Mesendoderm (in vitro differentiated cells): Measurements from ENCODE around the gene FOXN4.

Source experiments
- DNase-seq: peaks from one replicate; pipeline ENCODE4 v3.0.0; 2013
- H2AK5ac ChIP-seq: 2 replicates; pipeline ENCODE4 v1.6.1; 2013; ENCODE audit warnings: low read length, inconsistent platforms
- H2BK120ac ChIP-seq: 2 replicates; pipeline ENCODE4 v1.6.1; 2013; ENCODE audit warnings: low read depth, mild to moderate bottlenecking, low read length, moderate library complexity, mixed read lengths
- H2BK15ac ChIP-seq: replicated peaks from 2 replicates; pipeline ENCODE4 v1.6.1; 2013; ENCODE audit warnings: low read depth, mild to moderate bottlenecking, moderate library complexity
- H2BK5ac ChIP-seq: 2 replicates; pipeline ENCODE4 v1.6.1; 2013; ENCODE audit warnings: low read length, inconsistent platforms
- H3K18ac ChIP-seq: 2 replicates; pipeline ENCODE4 v1.6.1; 2013; ENCODE audit warnings: mild to moderate bottlenecking, low read length, mixed read lengths
- H3K23ac ChIP-seq: one replicate; pipeline ENCODE4 v1.6.1; 2013; ENCODE audit warnings: low read length
- H3K27ac ChIP-seq: 2 replicates; pipeline ENCODE4 v1.5.1; 2013; ENCODE audit warnings: low read depth, mild to moderate bottlenecking, inconsistent platforms, low read length, moderate library complexity
- H3K27me3 ChIP-seq: 2 replicates; pipeline ENCODE4 v1.6.1; 2013; ENCODE audit warnings: low read length, control low read depth, mild to moderate bottlenecking, inconsistent platforms; ENCODE audit not compliant: insufficient read depth, poor library complexity
- H3K36me3 ChIP-seq: 2 replicates; pipeline ENCODE4 v1.6.1; 2013; ENCODE audit warnings: low read length, inconsistent platforms; ENCODE audit not compliant: control insufficient read depth, insufficient read depth
- H3K4ac ChIP-seq: one replicate; pipeline ENCODE4 v1.6.1; 2013; ENCODE audit warnings: low read depth, mild to moderate bottlenecking, low read length, moderate library complexity
- H3K4me1 ChIP-seq: 2 replicates; pipeline ENCODE4 v1.6.1; 2013; ENCODE audit warnings: low read depth, low read length, inconsistent platforms; ENCODE audit not compliant: control insufficient read depth
- H3K4me2 ChIP-seq: 2 replicates; pipeline ENCODE4 v1.6.1; 2013; ENCODE audit warnings: low read length
- H3K4me3 ChIP-seq: 2 replicates; pipeline ENCODE4 v1.5.1; 2013; ENCODE audit warnings: mild to moderate bottlenecking, low read length
- H3K56ac ChIP-seq: one replicate; pipeline ENCODE4 v1.6.1; 2013; ENCODE audit warnings: low read length
- H3K79me1 ChIP-seq: 2 replicates; pipeline ENCODE4 v1.6.1; 2013; ENCODE audit warnings: low read length, inconsistent platforms
- H3K79me2 ChIP-seq: 2 replicates; pipeline ENCODE4 v1.6.1; 2013; ENCODE audit warnings: mild to moderate bottlenecking, low read length; ENCODE audit not compliant: control insufficient read depth, insufficient read depth
- H3K9ac ChIP-seq: 2 replicates; pipeline ENCODE4 v1.6.1; 2013; ENCODE audit warnings: low read length, inconsistent platforms
- H4K5ac ChIP-seq: one replicate; pipeline ENCODE4 v1.6.1; 2013; ENCODE audit warnings: low read length
- H4K8ac ChIP-seq: one replicate; pipeline ENCODE4 v1.6.1; 2013; ENCODE audit warnings: low read depth, mild to moderate bottlenecking, control low read depth, low read length, moderate library complexity
- WGBS: extraction: QIAGEN DNeasy Blood & Tissue Kit; methylation state at CpG from one replicate; pipeline ENCODE4 v1.1.7; 2013; ENCODE audit warnings: low lambda C conversion rate, missing lambda C conversion rate; ENCODE audit not compliant: insufficient coverage; ENCODE audit errors: extremely low coverage; 5-methylcytosine and 5-hydroxymethylcytosine counted together

Gene FOXN4

GRCh38 chr12:109244073-109244472 is 65.0 kb downstream of the FOXN4 start:
- H2BK5ac ChIP-seq = no peak overlapping the region
- no peaks in the 10 kb centered on the region for H3K79me1 ChIP-seq
- H3K4me2 ChIP-seq = no peak overlapping the region
- no peaks in the 10 kb centered on the region for H3K36me3 ChIP-seq
- H3K56ac ChIP-seq = no peak overlapping the region
- H2BK120ac ChIP-seq = no peak overlapping the region
- H2BK15ac ChIP-seq = no peak overlapping the region
- no peak overlapping the region for H2AK5ac ChIP-seq
- no peak overlapping the region for H3K4me3 ChIP-seq
- H3K18ac ChIP-seq = no peak overlapping the region
- WGBS = no CpG with 5 or more reads among the region's 5 CpGs
- H3K27ac ChIP-seq = no peak overlapping the region
- H3K9ac ChIP-seq = no peak overlapping the region
- H3K27me3 ChIP-seq = no peaks in the 10 kb centered on the region
- no peak overlapping the region for H3K4ac ChIP-seq
- H3K79me2 ChIP-seq = no peaks in the 10 kb centered on the region
- DNase-seq = no peak
- H3K4me1 ChIP-seq = no peaks in the 10 kb centered on the region
- H4K5ac ChIP-seq = no peak overlapping the region
- H3K23ac ChIP-seq = no peak overlapping the region
- H4K8ac ChIP-seq = no peak overlapping the region

DNA sequence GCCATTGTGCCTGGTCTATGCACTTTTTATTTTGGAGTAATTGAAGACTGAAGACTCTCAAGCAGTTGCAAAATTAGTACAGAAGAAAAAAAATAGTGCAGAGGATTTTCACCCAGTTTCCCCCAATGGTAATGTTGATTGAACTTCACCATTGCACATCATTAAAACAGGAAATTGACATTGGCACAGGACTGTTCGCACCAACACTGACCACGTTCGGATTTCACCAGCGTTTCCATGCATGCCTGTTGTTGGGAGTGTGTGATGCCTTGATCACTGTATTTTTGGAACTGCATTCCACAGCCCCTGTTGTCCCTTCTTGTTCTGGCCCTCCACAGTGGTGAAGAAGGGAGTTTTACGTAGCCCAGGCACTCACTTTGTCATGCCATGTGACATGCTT is 67.1 kb downstream of the FOXN4 start:
- H2BK5ac ChIP-seq = no peak overlapping the region
- no peak overlapping the region for H3K23ac ChIP-seq
- H3K4me2 ChIP-seq = no peak overlapping the region
- no peak for DNase-seq
- no CpG with 5 or more reads among the region's 5 CpGs for WGBS
- H3K4me1 ChIP-seq = no peaks in the 10 kb centered on the region
- no peak overlapping the region for H3K9ac ChIP-seq
- no peak overlapping the region for H3K56ac ChIP-seq
- no peak overlapping the region for H2BK15ac ChIP-seq
- no peak overlapping the region for H3K18ac ChIP-seq
- no peak overlapping the region for H4K8ac ChIP-seq
- H2BK120ac ChIP-seq = no peak overlapping the region
- H3K79me2 ChIP-seq = no peaks in the 10 kb centered on the region
- H3K4me3 ChIP-seq = no peak overlapping the region
- no peak overlapping the region for H3K4ac ChIP-seq
- no peaks in the 10 kb centered on the region for H3K79me1 ChIP-seq
- H3K27me3 ChIP-seq = no peaks in the 10 kb centered on the region
- H2AK5ac ChIP-seq = no peak overlapping the region
- no peak overlapping the region for H3K27ac ChIP-seq
- H3K36me3 ChIP-seq = no peaks in the 10 kb centered on the region
- H4K5ac ChIP-seq = no peak overlapping the region

DNA sequence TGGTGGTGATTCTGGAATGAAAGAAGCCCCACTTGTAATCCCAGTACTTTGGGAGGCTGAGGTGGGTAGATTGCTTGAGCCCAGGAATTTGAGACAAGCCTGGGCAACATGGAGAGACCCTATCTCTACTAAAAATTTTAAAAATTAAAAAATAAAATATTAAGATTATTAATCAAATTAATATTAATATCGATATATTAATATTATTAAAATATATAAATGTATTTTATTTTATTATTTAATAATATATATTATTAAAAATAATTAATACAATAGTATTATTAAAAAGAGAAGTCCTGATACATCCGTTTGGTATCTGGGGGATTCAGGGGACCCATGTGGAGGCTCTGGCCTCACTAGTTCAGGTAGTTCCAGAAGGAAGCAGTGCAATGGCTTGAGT is 68.7 kb downstream of the FOXN4 start:
- Histone ChIP-seq H3K27ac (no peak overlapping the region), H3K23ac (no peak overlapping the region), H3K18ac (no peak overlapping the region), H3K4me1 (no peaks in the 10 kb centered on the region), H3K79me1 (no peaks in the 10 kb centered on the region), H3K4me2 (no peak overlapping the region), H3K4ac (no peak overlapping the region), H2BK5ac (no peak overlapping the region), H3K9ac (no peak overlapping the region), H2BK15ac (no peak overlapping the region), H2AK5ac (no peak overlapping the region), H3K4me3 (no peak overlapping the region), H4K8ac (no peak overlapping the region), H4K5ac (no peak overlapping the region), H3K27me3 (no peaks in the 10 kb centered on the region), H3K56ac (no peak overlapping the region), H2BK120ac (no peak overlapping the region), H3K79me2 (no peaks in the 10 kb centered on the region), H3K36me3 (no peaks in the 10 kb centered on the region)
- DNase-seq = no peak
- no CpG with 5 or more reads among the region's 2 CpGs for WGBS

DNA sequence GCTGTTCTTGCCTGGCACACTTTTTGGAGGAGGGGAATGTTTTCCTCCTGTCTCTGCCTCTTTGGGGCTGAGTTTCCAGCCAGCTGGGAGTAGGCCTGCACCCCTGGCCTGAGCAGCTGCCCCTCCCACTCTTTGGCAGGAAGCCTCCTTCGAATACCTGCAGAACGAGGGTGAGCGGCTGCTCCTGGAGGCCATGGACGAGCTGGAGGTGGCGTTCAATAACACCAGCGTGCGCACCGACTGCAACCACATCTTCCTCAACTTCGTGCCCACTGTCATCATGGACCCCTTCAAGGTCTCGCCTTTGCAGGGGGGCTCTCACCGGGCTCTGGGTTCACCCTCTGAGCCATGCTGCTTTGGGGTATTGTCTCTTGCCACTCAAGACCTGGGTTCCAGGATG is 69.4 kb downstream of the FOXN4 start:
- Histone ChIP-seq H3K79me1 (no peaks in the 10 kb centered on the region), H4K8ac (no peak overlapping the region), H3K4me2 (no peak overlapping the region), H2BK5ac (no peak overlapping the region), H3K79me2 (no peaks in the 10 kb centered on the region), H3K27ac (no peak overlapping the region), H2BK120ac (no peak overlapping the region), H3K4me1 (no peaks in the 10 kb centered on the region), H2BK15ac (no peak overlapping the region), H3K9ac (no peak overlapping the region), H3K4me3 (no peak overlapping the region), H3K18ac (no peak overlapping the region), H3K27me3 (no peaks in the 10 kb centered on the region), H3K56ac (no peak overlapping the region), H3K23ac (no peak overlapping the region), H4K5ac (no peak overlapping the region), H3K4ac (no peak overlapping the region), H3K36me3 (no peaks in the 10 kb centered on the region), H2AK5ac (no peak overlapping the region)
- DNase-seq = no peak
- WGBS = no CpG with 5 or more reads among the region's 11 CpGs

DNA sequence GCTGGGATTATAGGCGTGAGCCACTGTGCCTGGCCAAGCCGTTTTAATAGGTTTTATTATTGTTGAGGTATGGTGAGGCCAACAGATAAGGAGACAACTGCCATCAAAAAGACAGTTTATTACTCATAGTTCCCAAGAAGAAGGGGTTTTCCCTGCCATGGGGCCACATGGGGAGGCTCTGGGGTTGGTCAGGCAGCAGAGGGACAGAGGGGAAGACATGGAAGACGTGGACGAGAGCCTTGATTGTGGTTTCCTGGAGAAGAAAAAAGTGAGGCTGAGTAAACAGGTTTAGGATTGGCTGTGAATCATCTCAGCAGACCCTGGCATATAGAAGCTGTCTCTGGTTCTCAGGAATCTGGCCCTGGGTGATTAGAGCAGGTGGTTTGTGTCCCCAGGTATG is 69.9 kb downstream of the FOXN4 start:
- no CpG with 5 or more reads among the region's 4 CpGs for WGBS
- H3K36me3 ChIP-seq = no peaks in the 10 kb centered on the region

DNA sequence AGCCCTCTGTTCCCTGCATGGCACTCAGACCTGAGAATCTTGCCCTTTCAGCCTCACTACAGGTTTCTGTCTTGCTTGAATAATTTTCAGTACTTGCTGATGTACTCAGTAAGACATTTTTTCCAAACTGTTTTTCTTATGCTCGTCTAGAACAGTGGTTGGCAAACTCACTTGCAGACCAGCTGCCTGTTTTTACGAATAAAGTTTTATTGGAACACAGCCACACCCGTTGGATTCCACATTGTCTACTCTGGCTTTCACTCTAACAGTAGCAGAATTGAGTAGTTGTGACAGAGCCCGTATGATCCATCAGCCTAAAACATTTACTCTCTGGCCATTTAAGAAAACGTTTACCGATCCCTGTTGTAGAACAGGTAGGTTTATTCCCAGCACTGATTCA is 72.8 kb downstream of the FOXN4 start:
- H2BK5ac ChIP-seq = no peak overlapping the region
- H3K4ac ChIP-seq = no peak overlapping the region
- H3K79me1 ChIP-seq = no peaks in the 10 kb centered on the region
- H3K4me2 ChIP-seq = no peak overlapping the region
- no peak overlapping the region for H2BK120ac ChIP-seq
- H2BK15ac ChIP-seq = no peak overlapping the region
- no peak overlapping the region for H3K4me3 ChIP-seq
- H3K23ac ChIP-seq = no peak overlapping the region
- no peak overlapping the region for H3K27ac ChIP-seq
- DNase-seq = no peak
- WGBS = no CpG with 5 or more reads among the region's 6 CpGs
- no peak overlapping the region for H4K5ac ChIP-seq
- no peak overlapping the region for H3K56ac ChIP-seq
- no peak overlapping the region for H2AK5ac ChIP-seq
- no peaks in the 10 kb centered on the region for H3K27me3 ChIP-seq
- H3K79me2 ChIP-seq = no peaks in the 10 kb centered on the region
- H3K18ac ChIP-seq = no peak overlapping the region
- no peaks in the 10 kb centered on the region for H3K4me1 ChIP-seq
- H3K36me3 ChIP-seq = no peaks in the 10 kb centered on the region
- H3K9ac ChIP-seq = no peak overlapping the region
- H4K8ac ChIP-seq = no peak overlapping the region

More for the DNA sequence above, 69.9 kb downstream of the FOXN4 start:
- H2BK15ac ChIP-seq = no peak overlapping the region
- H3K4ac ChIP-seq = no peak overlapping the region
- H3K27ac ChIP-seq = no peak overlapping the region
- H3K18ac ChIP-seq = no peak overlapping the region
- no peaks in the 10 kb centered on the region for H3K79me1 ChIP-seq
- H3K23ac ChIP-seq = no peak overlapping the region
- no peak overlapping the region for H4K5ac ChIP-seq
- H3K27me3 ChIP-seq = no peaks in the 10 kb centered on the region
- H3K4me3 ChIP-seq = no peak overlapping the region
- no peak overlapping the region for H3K4me2 ChIP-seq
- no peak overlapping the region for H3K56ac ChIP-seq
- H3K9ac ChIP-seq = no peak overlapping the region
- no peaks in the 10 kb centered on the region for H3K4me1 ChIP-seq
- H2BK5ac ChIP-seq = no peak overlapping the region
- no peak overlapping the region for H2AK5ac ChIP-seq
- DNase-seq = no peak
- H2BK120ac ChIP-seq = no peak overlapping the region
- no peak overlapping the region for H4K8ac ChIP-seq
- H3K79me2 ChIP-seq = no peaks in the 10 kb centered on the region
